Calu3 (cell line): ENCODE data around the gene NCOA6. TPM values are rescaled to one million over a fixed set of nuclear protein-coding genes. Genes with fewer than 3 reads are reported as not detected.

Source experiments
- BruUV-seq: library from RNA; stranded (reverse); fragments of 400-500 nt; replicated peaks from 2 replicates; lab custom pipeline; 2021; lab: Mats Ljungman, UMichigan
- CTCF ChIA-PET: fragments of 300-600 bp; sonication (Branson Sonifier 250); formaldehyde crosslinking; loops from one replicate; lab custom pipeline; 2022; ENCODE audit warnings: antibody characterized with exemption; lab: Charles Lee
- DNase-seq: peaks from one replicate; pipeline ENCODE4 v3.0.0; 2022
- H3K27ac Mint-ChIP-seq: one replicate; pipeline ENCODE4 v1.8.0; 2022; ENCODE audit warnings: mixed read lengths; ENCODE audit not compliant: unreplicated experiment
- H3K27me3 Mint-ChIP-seq: one replicate; pipeline ENCODE4 v1.8.0; 2022; ENCODE audit warnings: mixed read lengths; ENCODE audit not compliant: unreplicated experiment
- H3K36me3 Mint-ChIP-seq: one replicate; pipeline ENCODE4 v1.8.0; 2022; ENCODE audit warnings: mild to moderate bottlenecking, moderate library complexity, mixed read lengths; ENCODE audit not compliant: insufficient read depth, unreplicated experiment
- H3K4me1 Mint-ChIP-seq: one replicate; pipeline ENCODE4 v1.8.0; 2022; ENCODE audit warnings: mild to moderate bottlenecking, low read depth, mixed read lengths; ENCODE audit not compliant: unreplicated experiment
- H3K4me3 Mint-ChIP-seq: one replicate; pipeline ENCODE4 v1.8.0; 2022; ENCODE audit warnings: mild to moderate bottlenecking, low read depth, moderate library complexity, mixed read lengths; ENCODE audit not compliant: unreplicated experiment
- H3K9me3 Mint-ChIP-seq: one replicate; pipeline ENCODE4 v1.8.0; 2022; ENCODE audit warnings: low read depth, mixed read lengths; ENCODE audit not compliant: unreplicated experiment
- intact Hi-C: fragments of 100-400 bp; cut with micrococcal nuclease; formaldehyde crosslinking; loops from one replicate; pipeline ENCODE4 v1.10.0; 2022; ENCODE audit not compliant: unreplicated experiment
- total RNA-seq: library from RNA; stranded (reverse); gene quantifications from 2 replicates; pipeline ENCODE4 v1.2.3, GENCODE V29; 2022
- TF ChIP-seq, protein P1 (sequence below): fragments of 200-600 bp; IDR thresholded peaks from one replicate; pipeline ENCODE4 v1.8.0; 2022; ENCODE audit warnings: antibody characterized with exemption; ENCODE audit not compliant: unreplicated experiment

The NCOA6 gene
- total RNA-seq, 1 experiment from 2014 or later = 42.8 TPM

- H3K27ac Mint-ChIP-seq = no peak overlapping the region
- H3K27me3 Mint-ChIP-seq = no peaks in the 10 kb centered on the region
- CTCF ChIA-PET = interaction anchor here (0.7 to 1.4 kb wide), 2 partner anchors 245 to 576 kb away, joined by 3 to 4 read pairs; no protein-coding TSS in a partner anchor
- BruUV-seq = no TSS peak
- TF ChIP-seq, protein P1, sequence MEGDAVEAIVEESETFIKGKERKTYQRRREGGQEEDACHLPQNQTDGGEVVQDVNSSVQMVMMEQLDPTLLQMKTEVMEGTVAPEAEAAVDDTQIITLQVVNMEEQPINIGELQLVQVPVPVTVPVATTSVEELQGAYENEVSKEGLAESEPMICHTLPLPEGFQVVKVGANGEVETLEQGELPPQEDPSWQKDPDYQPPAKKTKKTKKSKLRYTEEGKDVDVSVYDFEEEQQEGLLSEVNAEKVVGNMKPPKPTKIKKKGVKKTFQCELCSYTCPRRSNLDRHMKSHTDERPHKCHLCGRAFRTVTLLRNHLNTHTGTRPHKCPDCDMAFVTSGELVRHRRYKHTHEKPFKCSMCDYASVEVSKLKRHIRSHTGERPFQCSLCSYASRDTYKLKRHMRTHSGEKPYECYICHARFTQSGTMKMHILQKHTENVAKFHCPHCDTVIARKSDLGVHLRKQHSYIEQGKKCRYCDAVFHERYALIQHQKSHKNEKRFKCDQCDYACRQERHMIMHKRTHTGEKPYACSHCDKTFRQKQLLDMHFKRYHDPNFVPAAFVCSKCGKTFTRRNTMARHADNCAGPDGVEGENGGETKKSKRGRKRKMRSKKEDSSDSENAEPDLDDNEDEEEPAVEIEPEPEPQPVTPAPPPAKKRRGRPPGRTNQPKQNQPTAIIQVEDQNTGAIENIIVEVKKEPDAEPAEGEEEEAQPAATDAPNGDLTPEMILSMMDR = no peak
- H3K36me3 Mint-ChIP-seq = peaks cover 28% of the 10 kb centered on the region
- H3K4me1 Mint-ChIP-seq = peaks cover 5% of the 10 kb centered on the region
- DNase-seq = no peak
- no peaks in the 10 kb centered on the region for H3K9me3 Mint-ChIP-seq
- no peak overlapping the region for H3K4me3 Mint-ChIP-seq
- intact Hi-C loops = loop anchor here (2.0 kb wide), 2 partner anchors 189 to 577 kb away; no protein-coding TSS in a partner anchor
These were observed 57.4 kb downstream of the NCOA6 start for GRCh38 chr20:34768096-34768495.

DNA sequence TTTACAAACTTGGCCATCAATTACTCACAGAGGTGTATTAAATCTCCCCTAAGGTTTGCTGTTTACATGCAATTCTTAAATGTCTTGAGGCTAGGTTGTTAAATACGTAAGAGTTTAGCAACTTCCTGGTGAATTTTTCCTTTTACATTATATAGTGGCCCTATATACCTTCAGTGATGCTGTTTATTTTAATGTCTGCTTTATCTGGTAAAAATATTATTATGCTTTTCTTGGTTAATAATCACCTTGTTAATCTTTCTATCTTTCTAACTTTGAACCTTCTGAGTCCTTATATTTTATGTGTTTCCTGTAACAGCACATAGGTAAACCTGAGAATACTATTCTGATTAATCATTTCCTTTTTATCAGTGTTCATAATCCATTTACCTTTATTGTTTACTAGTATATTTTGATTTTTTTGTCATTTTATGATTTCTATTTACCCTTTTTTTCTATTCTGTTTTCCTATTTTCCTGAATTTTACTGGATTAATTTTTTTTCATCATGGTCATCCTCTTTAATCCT is 63.4 kb downstream of the NCOA6 start:
- BruUV-seq = no TSS peak
- peaks cover 21% of the 10 kb centered on the region for H3K4me1 Mint-ChIP-seq
- CTCF ChIA-PET = no interaction called here
- DNase-seq = no peak
- H3K36me3 Mint-ChIP-seq = peaks cover 29% of the 10 kb centered on the region
- no peaks in the 10 kb centered on the region for H3K27me3 Mint-ChIP-seq
- no peak overlapping the region for H3K4me3 Mint-ChIP-seq
- H3K27ac Mint-ChIP-seq = peak overlapping the region; percentile 66
- H3K9me3 Mint-ChIP-seq = no peaks in the 10 kb centered on the region
- TF ChIP-seq, protein P1 = no peak
- intact Hi-C loops = no loop called here

DNA sequence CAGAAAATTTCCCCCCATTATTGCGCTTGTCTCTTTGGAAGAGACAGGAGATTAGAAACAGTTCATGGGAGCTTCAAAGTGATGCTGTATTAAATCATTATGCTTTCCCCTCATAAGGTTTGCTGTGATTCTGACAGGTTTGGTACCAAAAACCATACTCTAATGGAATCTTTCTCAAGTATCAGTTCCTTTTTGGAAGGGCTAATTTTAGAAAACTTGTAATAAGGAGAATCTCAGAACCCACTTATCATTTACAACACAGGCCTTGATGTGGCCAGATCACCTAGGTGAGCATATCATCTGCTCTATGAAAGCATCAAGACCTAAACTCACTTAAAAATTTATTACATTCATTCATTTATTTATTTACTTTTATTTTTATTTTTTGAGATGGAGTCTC is 70.1 kb downstream of the NCOA6 start:
- Mint-ChIP-seq H3K4me3 (no peak overlapping the region), H3K27me3 (no peaks in the 10 kb centered on the region), H3K4me1 (no peaks in the 10 kb centered on the region), H3K27ac (no peak overlapping the region), H3K36me3 (peaks cover 50% of the 10 kb centered on the region), H3K9me3 (no peaks in the 10 kb centered on the region)
- no TSS peak for BruUV-seq
- TF ChIP-seq, protein P1 = no peak
- CTCF ChIA-PET = interaction anchor here (1.0 kb wide), 1 partner anchor 14 kb away, joined by 4 read pairs; no protein-coding TSS in a partner anchor
- intact Hi-C loops = no loop called here
- no peak for DNase-seq

GRCh38 chr20:34754611-34755010 is 70.8 kb downstream of the NCOA6 start:
- H3K36me3 Mint-ChIP-seq = peaks cover 45% of the 10 kb centered on the region
- BruUV-seq = no TSS peak
- intact Hi-C loops = no loop called here
- H3K4me1 Mint-ChIP-seq = no peaks in the 10 kb centered on the region
- no peaks in the 10 kb centered on the region for H3K9me3 Mint-ChIP-seq
- TF ChIP-seq, protein P1 = no peak
- no peak overlapping the region for H3K4me3 Mint-ChIP-seq
- no peak for DNase-seq
- CTCF ChIA-PET = interaction anchor here (1.0 kb wide), 1 partner anchor 15 kb away, joined by 4 read pairs; no protein-coding TSS in a partner anchor
- H3K27ac Mint-ChIP-seq = no peak overlapping the region
- no peaks in the 10 kb centered on the region for H3K27me3 Mint-ChIP-seq
